GM23338 (cell line): ENCODE measurements around the gene FBLN1.

Experiments
- CREB1 ChIP-seq: fragments of 250-450 bp; sonication (Bioruptor Pico); IDR thresholded peaks from 2 replicates; pipeline ENCODE4 v1.5.0; 2020; ENCODE audit warnings: low read depth, mild to moderate bottlenecking, moderate library complexity
- EZH2 ChIP-seq: fragments of 200-600 bp; sonication (generic); IDR thresholded peaks from one replicate; pipeline ENCODE4 v1.8.0; 2017; ENCODE audit warnings: antibody characterized with exemption, mild to moderate bottlenecking, low read depth; ENCODE audit not compliant: unreplicated experiment
- EZH2phosphoT487 ChIP-seq: fragments of 200-600 bp; sonication (generic); IDR thresholded peaks from one replicate; pipeline ENCODE4 v1.8.1; 2018; ENCODE audit warnings: antibody characterized with exemption; ENCODE audit not compliant: unreplicated experiment
- POLR2AphosphoS5 ChIP-seq: IDR thresholded peaks from 2 replicates; pipeline ENCODE4 v1.6.1; 2016; ENCODE audit warnings: antibody characterized with exemption, low read depth
- REST ChIP-seq: IDR thresholded peaks from one replicate; pipeline ENCODE4 v1.6.1; 2018; ENCODE audit warnings: antibody characterized with exemption; ENCODE audit not compliant: unreplicated experiment
- STAT1 ChIP-seq: IDR thresholded peaks from one replicate; pipeline ENCODE4 v1.6.1; 2016; ENCODE audit warnings: antibody characterized with exemption; ENCODE audit not compliant: unreplicated experiment
- ZNF331 ChIP-seq: fragments of 250-450 bp; sonication (Bioruptor Pico); IDR thresholded peaks from 2 replicates; pipeline ENCODE4 v1.5.0; 2020; ENCODE audit warnings: low read depth, mild to moderate bottlenecking, moderate library complexity
- ZNF462 ChIP-seq: fragments of 250-450 bp; sonication (Bioruptor Pico); IDR thresholded peaks from 2 replicates; pipeline ENCODE4 v1.5.0; 2020; ENCODE audit warnings: mild to moderate bottlenecking, moderate library complexity
- TF ChIP-seq, protein P1 (sequence below), 2 experiments: fragments of 200-600 bp in 1 of 2; sonication (generic) in 1 of 2; conservative IDR thresholded peaks; 2 replicates each; pipeline versions ENCODE4 v1.5.1 to v1.6.1; 2016 to 2017; ENCODE audit warnings: antibody characterized with exemption in 2 of 2, low read depth in 2 of 2, mild to moderate bottlenecking in 2 of 2, moderate library complexity in 1 of 2
- TF ChIP-seq, protein P2 (sequence below): IDR thresholded peaks from 2 replicates; pipeline ENCODE4 v1.6.1; 2016; ENCODE audit warnings: antibody characterized with exemption

DNA sequence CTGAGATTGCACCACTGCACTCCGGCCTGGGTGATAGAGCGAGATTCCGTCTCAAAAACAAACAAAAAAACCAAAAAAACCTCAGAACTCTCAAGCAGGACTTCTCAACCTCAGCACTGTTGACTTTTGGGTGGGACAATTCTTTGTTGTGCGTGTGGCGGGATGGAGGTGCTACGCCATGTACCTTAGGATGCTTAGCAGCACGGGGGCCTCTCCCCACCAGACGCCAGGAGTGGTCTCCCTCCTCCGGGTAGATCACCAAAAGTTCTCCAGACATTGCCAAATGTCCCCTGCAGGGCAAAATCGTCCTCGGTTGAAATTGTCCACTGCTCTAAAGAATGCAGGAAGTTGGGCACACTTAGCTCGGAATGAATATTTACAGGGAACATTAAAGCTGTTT, 142.0 kb downstream of the FBLN1 start:
- no peak for TF ChIP-seq CREB1
- TF ChIP-seq, protein P1, sequence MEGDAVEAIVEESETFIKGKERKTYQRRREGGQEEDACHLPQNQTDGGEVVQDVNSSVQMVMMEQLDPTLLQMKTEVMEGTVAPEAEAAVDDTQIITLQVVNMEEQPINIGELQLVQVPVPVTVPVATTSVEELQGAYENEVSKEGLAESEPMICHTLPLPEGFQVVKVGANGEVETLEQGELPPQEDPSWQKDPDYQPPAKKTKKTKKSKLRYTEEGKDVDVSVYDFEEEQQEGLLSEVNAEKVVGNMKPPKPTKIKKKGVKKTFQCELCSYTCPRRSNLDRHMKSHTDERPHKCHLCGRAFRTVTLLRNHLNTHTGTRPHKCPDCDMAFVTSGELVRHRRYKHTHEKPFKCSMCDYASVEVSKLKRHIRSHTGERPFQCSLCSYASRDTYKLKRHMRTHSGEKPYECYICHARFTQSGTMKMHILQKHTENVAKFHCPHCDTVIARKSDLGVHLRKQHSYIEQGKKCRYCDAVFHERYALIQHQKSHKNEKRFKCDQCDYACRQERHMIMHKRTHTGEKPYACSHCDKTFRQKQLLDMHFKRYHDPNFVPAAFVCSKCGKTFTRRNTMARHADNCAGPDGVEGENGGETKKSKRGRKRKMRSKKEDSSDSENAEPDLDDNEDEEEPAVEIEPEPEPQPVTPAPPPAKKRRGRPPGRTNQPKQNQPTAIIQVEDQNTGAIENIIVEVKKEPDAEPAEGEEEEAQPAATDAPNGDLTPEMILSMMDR (conservative IDR thresholded peaks at IDR 0.05; ENCODE audit: low read depth in 2 of 2) = no peak
- TF ChIP-seq EZH2 = no peak
- TF ChIP-seq POLR2AphosphoS5 = no peak
- no peak for TF ChIP-seq ZNF331 (CRISPR knock-in tag)
- no peak for TF ChIP-seq REST
- TF ChIP-seq EZH2phosphoT487 = no peak
- no peak for TF ChIP-seq ZNF462
- TF ChIP-seq, protein P2, sequence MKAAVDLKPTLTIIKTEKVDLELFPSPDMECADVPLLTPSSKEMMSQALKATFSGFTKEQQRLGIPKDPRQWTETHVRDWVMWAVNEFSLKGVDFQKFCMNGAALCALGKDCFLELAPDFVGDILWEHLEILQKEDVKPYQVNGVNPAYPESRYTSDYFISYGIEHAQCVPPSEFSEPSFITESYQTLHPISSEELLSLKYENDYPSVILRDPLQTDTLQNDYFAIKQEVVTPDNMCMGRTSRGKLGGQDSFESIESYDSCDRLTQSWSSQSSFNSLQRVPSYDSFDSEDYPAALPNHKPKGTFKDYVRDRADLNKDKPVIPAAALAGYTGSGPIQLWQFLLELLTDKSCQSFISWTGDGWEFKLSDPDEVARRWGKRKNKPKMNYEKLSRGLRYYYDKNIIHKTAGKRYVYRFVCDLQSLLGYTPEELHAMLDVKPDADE = no peak
- no peak for TF ChIP-seq STAT1
